DND-41 (cell line): ENCODE measurements around the gene FOXP1.

Experiments
- CTCF ChIP-seq: IDR thresholded peaks from 2 replicates; pipeline ENCODE4 v1.5.1; 2012; ENCODE audit warnings: borderline replicate concordance, low read length, moderate library complexity, mild to moderate bottlenecking; ENCODE audit not compliant: poor library complexity, severe bottlenecking; ENCODE audit errors: extremely low read depth
- EZH2 ChIP-seq: IDR thresholded peaks from 3 replicates; pipeline ENCODE4 v1.6.1; 2012; ENCODE audit warnings: borderline replicate concordance, low read depth, mild to moderate bottlenecking, moderate library complexity, low read length, inconsistent platforms; ENCODE audit not compliant: severe bottlenecking

- TF ChIP-seq CTCF (no peak), EZH2 (no peak)
Observed at GRCh38 chr3:71628522-71628921, 45.0 kb upstream of the FOXP1 start.
